BE2C (cell line): ENCODE measurements around the gene NKX2-2.

Experiments
- DNase-seq: peaks from one replicate; pipeline ENCODE4 v3.0.0-alpha.2; 2020
- H3K27me3 ChIP-seq: fragments of 250-450 bp; sonication (Bioruptor Pico); 2 replicates; pipeline ENCODE4 v1.5.1; 2020; ENCODE audit warnings: mild to moderate bottlenecking
- H3K36me3 ChIP-seq: fragments of 250-450 bp; sonication (Bioruptor Pico); 2 replicates; pipeline ENCODE4 v1.5.1; 2020; ENCODE audit warnings: mild to moderate bottlenecking
- H3K4me1 ChIP-seq: fragments of 250-450 bp; sonication (Bioruptor Pico); 2 replicates; pipeline ENCODE4 v1.5.1; 2020
- H3K4me3 ChIP-seq: 2 replicates; pipeline ENCODE4 v1.5.1; 2011; ENCODE audit warnings: low read depth, low read length
- H3K9me3 ChIP-seq: fragments of 250-450 bp; sonication (Bioruptor Pico); 2 replicates; pipeline ENCODE4 v1.5.1; 2020
- CTCF ChIP-seq: IDR thresholded peaks from 2 replicates; pipeline ENCODE4 v1.5.1; 2012; ENCODE audit warnings: mild to moderate bottlenecking, low read depth, low read length

Gene NKX2-2

GRCh38 chr20:21516180-21516567, 2.3 kb upstream of the NKX2-2 start:
- Histone ChIP-seq H3K36me3 (no peaks in the 10 kb centered on the region), H3K4me3 (no peak overlapping the region), H3K27me3 (peaks cover 93% of the 10 kb centered on the region), H3K9me3 (no peaks in the 10 kb centered on the region), H3K4me1 (no peaks in the 10 kb centered on the region)
- no peak for DNase-seq
- no peak for TF ChIP-seq CTCF

- no peaks in the 10 kb centered on the region for H3K4me1 ChIP-seq
- no peak for DNase-seq
- H3K36me3 ChIP-seq: no peaks in the 10 kb centered on the region
- peaks cover 91% of the 10 kb centered on the region for H3K27me3 ChIP-seq
- TF ChIP-seq CTCF: no peak
- no peak overlapping the region for H3K4me3 ChIP-seq
- no peaks in the 10 kb centered on the region for H3K9me3 ChIP-seq
These were observed 1.7 kb upstream of the NKX2-2 start for GRCh38 chr20:21515300-21516179.

GRCh38 chr20:21514553-21515251, 838 bp upstream of the NKX2-2 start:
- TF ChIP-seq CTCF: no peak
- H3K4me3 ChIP-seq: no peak overlapping the region
- H3K36me3 ChIP-seq: no peaks in the 10 kb centered on the region
- peaks cover 91% of the 10 kb centered on the region for H3K27me3 ChIP-seq
- H3K4me1 ChIP-seq: no peaks in the 10 kb centered on the region
- H3K9me3 ChIP-seq: no peaks in the 10 kb centered on the region
- no peak for DNase-seq

- Histone ChIP-seq H3K36me3 (no peaks in the 10 kb centered on the region), H3K27me3 (peaks cover 89% of the 10 kb centered on the region), H3K4me1 (no peaks in the 10 kb centered on the region), H3K9me3 (no peaks in the 10 kb centered on the region), H3K4me3 (no peak overlapping the region)
- TF ChIP-seq CTCF: no peak
- DNase-seq: no peak
These were observed 642 bp downstream of the NKX2-2 start for GRCh38 chr20:21513181-21513663.

GRCh38 chr20:21512634-21513180, 1.2 kb downstream of the NKX2-2 start:
- Histone ChIP-seq H3K27me3 (peaks cover 89% of the 10 kb centered on the region), H3K4me1 (no peaks in the 10 kb centered on the region), H3K9me3 (no peaks in the 10 kb centered on the region), H3K36me3 (no peaks in the 10 kb centered on the region), H3K4me3 (no peak overlapping the region)
- DNase-seq: no peak
- no peak for TF ChIP-seq CTCF
